SK-N-SH (cell line): ENCODE data around the gene PARD3. TPM values are rescaled to one million over a fixed set of nuclear protein-coding genes. Genes with fewer than 3 reads are reported as not detected.

ENCODE experiments used
- CHD2 ChIP-seq: fragments of 150-350 bp; IDR thresholded peaks from 2 replicates; pipeline ENCODE4 v1.6.1; 2018; ENCODE audit warnings: low read length; ENCODE audit not compliant: partially characterized antibody
- ELF1 ChIP-seq: IDR thresholded peaks from 2 replicates; pipeline ENCODE4 v1.4.0; 2012
- EP300 ChIP-seq, 2 experiments: IDR thresholded peaks; 2 replicates each; pipeline versions ENCODE4 v1.4.0 to v1.6.1; 2012; ENCODE audit warnings: borderline replicate concordance in 1 of 2, low read depth in 1 of 2, low read length in 1 of 2
- EZH2phosphoT487 ChIP-seq: fragments of 200-600 bp; sonication (generic); IDR thresholded peaks from 2 replicates; pipeline ENCODE4 v1.6.1; 2017; ENCODE audit warnings: low read depth, mixed run types, mild to moderate bottlenecking, antibody characterized with exemption, moderate library complexity, borderline replicate concordance
- FOSL2 ChIP-seq: IDR thresholded peaks from 2 replicates; pipeline ENCODE4 v1.4.0; 2012; ENCODE audit warnings: low read depth, mild to moderate bottlenecking, moderate library complexity, borderline replicate concordance
- FOXM1 ChIP-seq: IDR thresholded peaks from 2 replicates; pipeline ENCODE4 v1.4.0; 2012; ENCODE audit warnings: low read depth, mild to moderate bottlenecking
- GABPA ChIP-seq: IDR thresholded peaks from 2 replicates; pipeline ENCODE4 v1.4.0; 2012; ENCODE audit warnings: low read depth, mild to moderate bottlenecking
- GATA2 ChIP-seq: sonication (generic); formaldehyde crosslinking; IDR thresholded peaks from 2 replicates; pipeline ENCODE4 v1.5.0; 2020; ENCODE audit warnings: mild to moderate bottlenecking, missing genetic modification reagents
- MEF2A ChIP-seq: IDR thresholded peaks from 2 replicates; pipeline ENCODE4 v1.4.0; 2012; ENCODE audit warnings: low read depth, borderline replicate concordance
- NFIC ChIP-seq: IDR thresholded peaks from 2 replicates; pipeline ENCODE4 v1.4.0; 2012; ENCODE audit warnings: borderline replicate concordance
- POLR2AphosphoS5 ChIP-seq: IDR thresholded peaks from 2 replicates; pipeline ENCODE4 v1.6.1; 2012; ENCODE audit warnings: low read depth, low read length
- RAD21 ChIP-seq: IDR thresholded peaks from 2 replicates; pipeline ENCODE4 v1.6.1; 2012; ENCODE audit warnings: mild to moderate bottlenecking, low read length
- RFX5 ChIP-seq: IDR thresholded peaks from 2 replicates; pipeline ENCODE4 v1.6.1; 2012; ENCODE audit warnings: mild to moderate bottlenecking, improper control_type of control experiment, low read length
- RXRA ChIP-seq: IDR thresholded peaks from 2 replicates; pipeline ENCODE4 v1.4.0; 2012; ENCODE audit warnings: low read depth, mild to moderate bottlenecking, borderline replicate concordance
- SIN3A ChIP-seq: IDR thresholded peaks from 2 replicates; pipeline ENCODE4 v1.6.1; 2012; ENCODE audit warnings: low read depth, mild to moderate bottlenecking, low read length, moderate library complexity, borderline replicate concordance
- SMC3 ChIP-seq: IDR thresholded peaks from 2 replicates; pipeline ENCODE4 v1.6.1; 2012; ENCODE audit warnings: low read depth, low read length, improper control_type of control experiment
- TAF1 ChIP-seq: IDR thresholded peaks from 2 replicates; pipeline ENCODE4 v1.6.1; 2012; ENCODE audit warnings: low read depth, mild to moderate bottlenecking, low read length, moderate library complexity, borderline replicate concordance
- TCF12 ChIP-seq: IDR thresholded peaks from 2 replicates; pipeline ENCODE4 v1.4.0; 2012
- YY1 ChIP-seq: IDR thresholded peaks from 2 replicates; pipeline ENCODE4 v1.4.0; 2012; ENCODE audit warnings: low read depth, mild to moderate bottlenecking
- polyA plus RNA-seq, 3 experiments: library from polyadenylated mRNA; depleted of rRNA; stranded (reverse); fragments of >200 nt; gene quantifications; 2 replicates each; pipeline ENCODE4 v1.2.3, GENCODE V29; 2012
- TF ChIP-seq, protein P1 (sequence below): fragments of 150-350 bp; IDR thresholded peaks from 2 replicates; pipeline ENCODE4 v1.6.1; 2017; ENCODE audit warnings: antibody characterized with exemption, low read length, low read depth, borderline replicate concordance
- TF ChIP-seq, protein P2 (sequence below): IDR thresholded peaks from 2 replicates; pipeline ENCODE4 v1.4.0; 2012; ENCODE audit warnings: low read depth, borderline replicate concordance
- TF ChIP-seq, protein P3 (sequence below): fragments of 200-600 bp; sonication (generic); IDR thresholded peaks from 2 replicates; pipeline ENCODE4 v1.6.1; 2017; ENCODE audit warnings: antibody characterized with exemption, mild to moderate bottlenecking, moderate library complexity

PARD3 gene
- polyA plus RNA-seq, 1 of the 3 experiments (the other 2 are of a cell fraction): 29.4 TPM

DNA sequence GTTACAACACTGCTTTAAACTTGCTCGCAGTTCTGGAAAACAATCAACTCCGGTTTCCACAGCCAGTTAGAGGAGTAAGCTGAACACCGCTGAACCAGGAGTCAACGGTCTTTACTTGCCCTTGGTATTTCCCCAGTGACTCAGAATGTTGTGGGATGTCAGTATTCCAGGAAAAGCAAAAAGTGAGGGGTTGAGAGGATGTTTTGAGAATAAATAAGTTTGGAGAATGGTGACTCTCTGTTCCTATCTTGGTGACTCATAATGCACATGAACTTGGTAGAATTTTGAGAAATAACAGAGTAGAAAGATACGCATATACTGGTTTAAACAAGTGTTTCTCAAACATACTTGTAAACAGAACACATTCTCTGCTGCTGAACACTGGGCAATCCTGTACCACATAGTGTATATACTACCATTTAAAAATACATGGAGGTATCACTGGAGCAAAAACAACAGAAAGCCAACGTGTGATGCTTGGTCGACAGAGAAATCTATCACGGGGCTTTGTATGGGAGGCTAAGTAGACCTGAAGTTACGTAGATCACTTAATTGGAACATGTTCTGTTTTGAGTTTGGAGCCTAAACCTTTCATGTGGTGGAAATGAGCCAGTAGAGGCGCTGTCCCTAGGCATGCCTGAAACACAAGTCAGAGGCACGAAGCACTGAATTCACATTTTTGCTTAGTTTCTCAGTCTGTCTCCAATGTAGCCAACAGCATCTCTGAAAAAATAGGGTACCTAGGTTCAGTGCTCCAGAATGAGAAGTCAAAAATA, 534.3 kb downstream of the PARD3 start (continued):
- no peak for TF ChIP-seq YY1
- peak; percentile 21 to 94; a peak in 2 of 4 replicates for TF ChIP-seq EP300 (IDR thresholded peaks at IDR 0.05; ENCODE audit: borderline replicate concordance in 1 of 2, low read depth in 1 of 2, low read length in 1 of 2)
- TF ChIP-seq RFX5: no peak
- no peak for TF ChIP-seq TAF1
- TF ChIP-seq, protein P1, sequence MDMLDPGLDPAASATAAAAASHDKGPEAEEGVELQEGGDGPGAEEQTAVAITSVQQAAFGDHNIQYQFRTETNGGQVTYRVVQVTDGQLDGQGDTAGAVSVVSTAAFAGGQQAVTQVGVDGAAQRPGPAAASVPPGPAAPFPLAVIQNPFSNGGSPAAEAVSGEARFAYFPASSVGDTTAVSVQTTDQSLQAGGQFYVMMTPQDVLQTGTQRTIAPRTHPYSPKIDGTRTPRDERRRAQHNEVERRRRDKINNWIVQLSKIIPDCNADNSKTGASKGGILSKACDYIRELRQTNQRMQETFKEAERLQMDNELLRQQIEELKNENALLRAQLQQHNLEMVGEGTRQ: no peak
- TF ChIP-seq, protein P2, sequence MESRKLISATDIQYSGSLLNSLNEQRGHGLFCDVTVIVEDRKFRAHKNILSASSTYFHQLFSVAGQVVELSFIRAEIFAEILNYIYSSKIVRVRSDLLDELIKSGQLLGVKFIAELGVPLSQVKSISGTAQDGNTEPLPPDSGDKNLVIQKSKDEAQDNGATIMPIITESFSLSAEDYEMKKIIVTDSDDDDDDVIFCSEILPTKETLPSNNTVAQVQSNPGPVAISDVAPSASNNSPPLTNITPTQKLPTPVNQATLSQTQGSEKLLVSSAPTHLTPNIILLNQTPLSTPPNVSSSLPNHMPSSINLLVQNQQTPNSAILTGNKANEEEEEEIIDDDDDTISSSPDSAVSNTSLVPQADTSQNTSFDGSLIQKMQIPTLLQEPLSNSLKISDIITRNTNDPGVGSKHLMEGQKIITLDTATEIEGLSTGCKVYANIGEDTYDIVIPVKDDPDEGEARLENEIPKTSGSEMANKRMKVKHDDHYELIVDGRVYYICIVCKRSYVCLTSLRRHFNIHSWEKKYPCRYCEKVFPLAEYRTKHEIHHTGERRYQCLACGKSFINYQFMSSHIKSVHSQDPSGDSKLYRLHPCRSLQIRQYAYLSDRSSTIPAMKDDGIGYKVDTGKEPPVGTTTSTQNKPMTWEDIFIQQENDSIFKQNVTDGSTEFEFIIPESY: no peak
- peak; percentile 96 for TF ChIP-seq RXRA
- TF ChIP-seq MEF2A: peak; percentile 70; the same call in 1 of the 2 replicates
- no peak for TF ChIP-seq SIN3A
- no peak for TF ChIP-seq SMC3
- peak; percentile 94 for TF ChIP-seq FOSL2
- TF ChIP-seq TCF12: peak; percentile 93
- TF ChIP-seq, protein P3, sequence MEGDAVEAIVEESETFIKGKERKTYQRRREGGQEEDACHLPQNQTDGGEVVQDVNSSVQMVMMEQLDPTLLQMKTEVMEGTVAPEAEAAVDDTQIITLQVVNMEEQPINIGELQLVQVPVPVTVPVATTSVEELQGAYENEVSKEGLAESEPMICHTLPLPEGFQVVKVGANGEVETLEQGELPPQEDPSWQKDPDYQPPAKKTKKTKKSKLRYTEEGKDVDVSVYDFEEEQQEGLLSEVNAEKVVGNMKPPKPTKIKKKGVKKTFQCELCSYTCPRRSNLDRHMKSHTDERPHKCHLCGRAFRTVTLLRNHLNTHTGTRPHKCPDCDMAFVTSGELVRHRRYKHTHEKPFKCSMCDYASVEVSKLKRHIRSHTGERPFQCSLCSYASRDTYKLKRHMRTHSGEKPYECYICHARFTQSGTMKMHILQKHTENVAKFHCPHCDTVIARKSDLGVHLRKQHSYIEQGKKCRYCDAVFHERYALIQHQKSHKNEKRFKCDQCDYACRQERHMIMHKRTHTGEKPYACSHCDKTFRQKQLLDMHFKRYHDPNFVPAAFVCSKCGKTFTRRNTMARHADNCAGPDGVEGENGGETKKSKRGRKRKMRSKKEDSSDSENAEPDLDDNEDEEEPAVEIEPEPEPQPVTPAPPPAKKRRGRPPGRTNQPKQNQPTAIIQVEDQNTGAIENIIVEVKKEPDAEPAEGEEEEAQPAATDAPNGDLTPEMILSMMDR: peak; percentile 44
- peak; percentile 82 for TF ChIP-seq NFIC
- peak; percentile 91 for TF ChIP-seq FOXM1
- no peak for TF ChIP-seq RAD21
- no peak for TF ChIP-seq GATA2 (CRISPR knock-in tag)
- peak; percentile 24; the same call in 1 of the 2 replicates for TF ChIP-seq ELF1
- TF ChIP-seq CHD2: no peak
- 0 out of 2 replicates have a peak, but pooled peaks have one; percentile 28 for TF ChIP-seq GABPA
- TF ChIP-seq POLR2AphosphoS5: peak; percentile 36; the same call in 1 of the 2 replicates
- no peak for TF ChIP-seq EZH2phosphoT487
- TF ChIP-seq, all 33 proteins: peak for 16
